ENCODE measurements around the gene COPS2. TPM values are rescaled to one million over a fixed set of nuclear protein-coding genes. Genes with fewer than 3 reads are reported as not detected.

The COPS2 gene
- total and polyA plus RNA-seq, 10 of the 15 experiments (the other 5 are each of a cell fraction or from before 2014, with no cell fraction given): 31.5 to 115 (median 76.3) TPM

- TF ChIP-seq ZNF592 (IDR thresholded peaks at IDR 0.05) (no peak), IRF4 (IDR thresholded peaks at IDR 0.05; ENCODE audit: low read depth, low read length) (peak; percentile 78; the same call in 1 of the 2 replicates), CEBPZ (IDR thresholded peaks at IDR 0.05; ENCODE audit: low read depth, low read length) (no peak), E4F1 (IDR thresholded peaks at IDR 0.05; ENCODE audit: borderline replicate concordance, partially characterized antibody) (no peak), ESRRA (IDR thresholded peaks at IDR 0.05; ENCODE audit: low read length) (0 out of 2 replicates have a peak, but pooled peaks have one; percentile 9), ZNF217 (IDR thresholded peaks at IDR 0.05) (no peak), STAT1 (conservative IDR thresholded peaks at IDR 0.05) (peak; percentile 95; the same call in 1 of the 2 replicates), CREB1 (IDR thresholded peaks at IDR 0.05; ENCODE audit: low read depth) (peak; percentile 88), POLR2AphosphoS5 (IDR thresholded peaks at IDR 0.05; ENCODE audit: low read length) (peak; percentile 93), TCF7 (IDR thresholded peaks at IDR 0.05; ENCODE audit: borderline replicate concordance) (peak; percentile 73; the same call in 1 of the 2 replicates), RB1 (IDR thresholded peaks at IDR 0.05; ENCODE audit: borderline replicate concordance) (peak; percentile 86), NBN (IDR thresholded peaks at IDR 0.05) (peak; percentile 88), ATF3 (IDR thresholded peaks at IDR 0.05; ENCODE audit: borderline replicate concordance, extremely low read depth, low read depth, low read length) (no peak), E2F8 (IDR thresholded peaks at IDR 0.05; ENCODE audit: low read depth, partially characterized antibody) (peak; percentile 95), RAD21 (IDR thresholded peaks at IDR 0.05; ENCODE audit: insufficient read depth, low read depth, low read length) (no peak), TCF12 (IDR thresholded peaks at IDR 0.05; ENCODE audit: low read depth, low read length) (0 out of 2 replicates have a peak, but pooled peaks have one; percentile 12)
Observed at GRCh38 chr15:49155110-49155833, at the start of gene COPS2 (continued).
